Endothelial cell of umbilical vein (primary cell): ENCODE measurements around the gene CBX2.

ENCODE experiments used
- CTCF ChIP-seq, 2 donors: IDR thresholded peaks; 1 replicate in 1 of 2; 2 replicates in 1 of 2; pipeline ENCODE4 v1.5.1; 2011; ENCODE audit warnings: low read length in 2 of 2, mild to moderate bottlenecking in 2 of 2, moderate library complexity in 2 of 2, control low read depth in 1 of 2, inconsistent platforms in 1 of 2, low read depth in 1 of 2; ENCODE audit not compliant: insufficient read depth in 1 of 2; ENCODE audit errors: extremely low read depth in 1 of 2
- EZH2 ChIP-seq: IDR thresholded peaks from 2 replicates; pipeline ENCODE4 v1.6.1; 2012; ENCODE audit warnings: borderline replicate concordance, low read depth, mild to moderate bottlenecking, moderate library complexity, low read length, inconsistent platforms; ENCODE audit not compliant: severe bottlenecking
- FOS ChIP-seq: IDR thresholded peaks from 2 replicates; pipeline ENCODE4 v1.6.1; 2011; ENCODE audit warnings: mild to moderate bottlenecking, low read length, moderate library complexity, borderline replicate concordance; ENCODE audit not compliant: insufficient read depth
- GATA2 ChIP-seq: IDR thresholded peaks from 2 replicates; pipeline ENCODE4 v1.7.0; 2011; ENCODE audit warnings: low read depth, mild to moderate bottlenecking, moderate library complexity, mixed read lengths, low read length; ENCODE audit not compliant: insufficient read length, insufficient read depth
- MAX ChIP-seq: IDR thresholded peaks from 2 replicates; pipeline ENCODE4 v1.6.1; 2011; ENCODE audit not compliant: insufficient read depth, insufficient read length
- MYC ChIP-seq: IDR thresholded peaks from one replicate; pipeline ENCODE4 v1.6.1; 2011; ENCODE audit warnings: mild to moderate bottlenecking, low read depth, low read length
- POLR2A ChIP-seq: IDR thresholded peaks from 2 replicates; pipeline ENCODE4 v1.6.1; 2012; ENCODE audit warnings: low read depth, mild to moderate bottlenecking, control low read depth, low read length
- POLR2AphosphoS5 ChIP-seq: IDR thresholded peaks from 2 replicates; pipeline ENCODE4 v1.6.1; 2012; ENCODE audit warnings: low read depth, mild to moderate bottlenecking, control low read depth, low read length, moderate library complexity; ENCODE audit not compliant: insufficient read depth

GRCh38 chr17:79826841-79827578 lies 49.1 kb downstream of the CBX2 start:
- no peak for TF ChIP-seq CTCF (IDR thresholded peaks at IDR 0.05; ENCODE audit: extremely low read depth in 1 of 2, insufficient read depth in 1 of 2, low read depth in 1 of 2, low read length in 2 of 2)
- no peak for TF ChIP-seq POLR2A
- TF ChIP-seq EZH2: no peak
- no peak for TF ChIP-seq MYC
- no peak for TF ChIP-seq POLR2AphosphoS5
- TF ChIP-seq GATA2: no peak
- TF ChIP-seq MAX: no peak
- no peak for TF ChIP-seq FOS
